GM03348 (cell line): Measurements from ENCODE around the gene SIN3B.
"Not testable (repeated sequence)": the region's sequence is repeated elsewhere in the genome, so short reads cannot be mapped to it uniquely, and the experiment has no call there.

ENCODE experiments used
- DNase-seq: peaks from one replicate; pipeline ENCODE4 v3.0.0; 2012; ENCODE audit warnings: low spot score

Gene SIN3B

DNA sequence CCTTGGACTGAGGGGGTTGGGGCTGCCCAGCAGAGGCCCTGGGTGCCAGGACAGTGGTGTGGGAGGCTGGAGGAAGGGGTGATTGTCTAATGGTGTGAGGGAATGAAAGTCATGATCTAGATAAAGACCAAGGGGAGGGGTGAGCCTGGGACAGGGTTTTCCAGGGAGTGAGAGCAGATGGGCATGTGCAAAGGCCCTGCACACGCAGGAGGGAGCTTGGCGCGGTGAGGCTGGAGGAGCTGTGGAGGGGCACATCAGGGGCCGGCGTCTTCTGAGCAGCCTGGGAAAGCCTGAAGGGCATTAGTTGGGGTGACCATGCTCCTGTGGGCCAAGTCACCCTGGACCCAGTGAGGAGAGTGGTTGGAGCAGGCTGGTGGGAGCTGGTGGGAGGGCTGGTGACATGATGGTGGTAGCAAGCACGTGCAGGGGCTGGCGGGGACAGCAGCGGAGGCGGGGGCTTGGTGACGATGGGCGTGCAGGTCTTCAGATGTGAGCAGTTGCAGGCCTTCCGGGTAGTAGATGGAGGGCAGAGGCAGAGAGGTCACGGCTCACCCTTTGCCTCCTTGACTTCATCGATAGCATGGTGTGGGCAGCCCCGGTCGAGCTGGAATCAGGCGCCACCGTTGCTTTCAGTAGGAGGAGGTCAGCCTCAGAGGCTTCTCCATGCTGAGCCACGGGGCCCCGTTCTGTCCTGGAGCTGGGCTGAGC, 39.4 kb downstream of the SIN3B start:
- DNase-seq: no peak

DNA sequence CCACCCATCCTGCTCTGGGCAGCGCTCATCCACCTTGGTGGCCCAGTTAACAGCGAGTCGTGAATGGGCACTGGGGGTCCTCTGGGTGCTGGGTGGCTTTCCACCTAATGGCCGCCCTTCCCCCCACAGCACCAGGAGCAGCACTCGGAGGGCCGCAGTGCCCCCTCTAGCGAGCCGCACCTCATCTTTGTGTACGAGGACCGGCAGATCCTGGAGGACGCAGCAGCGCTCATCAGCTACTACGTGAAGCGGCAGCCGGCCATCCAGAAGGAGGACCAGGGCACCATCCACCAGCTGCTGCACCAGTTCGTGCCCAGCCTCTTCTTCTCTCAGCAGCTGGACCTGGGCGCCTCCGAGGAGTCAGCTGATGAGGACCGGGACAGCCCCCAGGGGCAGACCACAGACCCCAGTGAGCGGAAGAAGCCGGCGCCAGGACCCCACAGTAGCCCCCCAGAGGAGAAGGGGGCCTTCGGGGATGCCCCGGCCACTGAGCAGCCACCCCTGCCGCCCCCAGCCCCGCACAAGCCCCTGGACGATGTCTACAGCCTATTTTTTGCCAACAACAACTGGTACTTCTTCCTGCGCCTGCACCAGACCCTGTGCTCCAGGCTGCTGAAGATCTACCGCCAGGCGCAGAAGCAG, 40.3 kb downstream of the SIN3B start:
- no peak for DNase-seq

DNA sequence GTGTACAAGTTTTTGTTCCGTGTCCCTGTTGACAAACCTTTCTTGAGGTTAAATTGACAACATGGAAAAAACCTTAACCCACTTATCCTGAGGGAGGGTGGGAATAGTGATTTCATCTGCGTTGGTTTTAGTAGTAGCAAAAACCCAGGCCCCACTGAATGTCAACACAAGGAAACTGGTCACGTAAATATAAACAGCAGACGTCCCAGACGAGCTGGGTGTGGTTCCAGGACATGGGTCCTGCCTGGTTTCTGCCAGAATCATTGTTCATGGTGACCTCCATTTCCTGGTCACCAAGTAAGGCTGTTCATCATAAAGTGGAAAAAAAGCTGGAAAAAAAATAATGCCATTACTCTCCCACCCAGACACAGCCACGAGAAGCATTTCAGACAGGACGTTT, 42.7 kb downstream of the SIN3B start:
- DNase-seq: no peak

DNA sequence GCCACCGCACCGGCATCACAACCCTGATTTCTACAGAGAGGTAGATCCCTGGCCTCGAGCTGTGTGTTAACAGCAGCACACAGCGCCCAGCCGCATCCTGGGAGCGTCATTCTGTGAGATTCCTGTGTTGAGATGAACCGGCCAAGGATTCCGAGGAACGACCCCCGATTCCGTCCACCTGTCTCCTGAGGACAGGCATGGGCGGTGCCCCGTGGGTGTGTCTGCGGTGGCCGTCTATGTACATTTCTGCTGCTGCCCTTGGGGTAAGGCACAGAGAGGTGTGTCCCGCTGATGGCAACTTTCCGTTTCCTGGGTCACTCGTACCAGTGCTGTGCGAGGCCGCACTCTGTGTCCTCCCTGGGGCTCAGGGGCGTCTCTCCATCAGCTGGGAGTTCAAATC, 43.5 kb downstream of the SIN3B start:
- DNase-seq: no peak

DNA sequence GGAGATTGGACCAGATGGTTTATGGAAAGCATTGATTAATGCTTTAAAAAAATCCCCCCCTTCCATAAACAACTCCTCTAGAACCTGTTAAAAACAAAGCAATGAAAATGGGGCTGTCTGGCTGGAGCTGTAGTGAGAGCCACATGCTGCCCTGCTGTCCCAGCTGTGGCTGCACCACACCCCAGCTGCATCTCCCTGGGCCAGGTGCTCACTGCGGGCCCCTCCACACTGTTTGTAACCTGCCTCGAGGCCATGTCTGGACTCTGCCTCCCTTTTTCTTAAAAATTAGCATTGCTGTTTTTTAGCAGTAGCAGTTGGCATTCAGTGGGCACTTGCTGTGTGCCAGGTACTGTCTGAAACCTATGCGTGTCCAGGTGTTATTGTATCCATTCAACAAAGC, 44.4 kb downstream of the SIN3B start:
- no peak for DNase-seq

DNA sequence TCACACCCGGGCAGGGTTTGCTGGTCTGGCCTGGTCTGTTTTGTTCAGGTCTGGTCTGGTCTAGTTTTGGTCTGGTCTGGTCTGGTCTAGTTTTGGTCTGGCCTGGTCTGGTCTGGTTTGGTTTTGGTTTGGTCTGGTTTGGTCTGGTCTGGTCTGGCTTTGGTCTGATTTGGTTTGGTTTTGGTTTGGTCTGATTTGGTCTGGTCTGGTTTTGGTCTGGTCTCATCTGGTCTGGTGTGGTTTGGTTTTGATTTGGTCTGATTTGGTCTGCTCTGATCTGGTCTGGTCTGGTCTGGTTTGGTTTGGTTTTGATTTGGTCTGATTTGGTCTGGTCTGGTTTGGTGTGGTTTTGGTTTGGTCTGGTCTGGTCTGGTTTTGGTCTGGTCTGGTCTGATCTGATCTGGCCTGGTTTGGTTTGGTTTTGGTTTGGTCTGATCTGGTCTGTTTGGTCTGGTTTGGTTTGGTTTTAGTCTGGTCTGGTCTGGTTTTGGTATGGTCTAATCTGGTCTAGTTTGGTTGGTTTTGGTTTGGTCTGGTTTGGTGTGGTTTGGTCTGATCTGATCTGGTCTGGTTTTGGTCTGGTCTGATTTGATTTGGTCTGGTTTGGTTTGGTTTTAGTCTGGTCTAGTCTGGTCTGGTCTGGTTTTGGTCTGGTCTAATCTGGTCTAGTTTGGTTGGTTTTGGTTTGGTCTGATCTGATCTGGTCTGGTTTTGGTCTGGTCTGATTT, 45.2 kb downstream of the SIN3B start:
- DNase-seq: no peak

DNA sequence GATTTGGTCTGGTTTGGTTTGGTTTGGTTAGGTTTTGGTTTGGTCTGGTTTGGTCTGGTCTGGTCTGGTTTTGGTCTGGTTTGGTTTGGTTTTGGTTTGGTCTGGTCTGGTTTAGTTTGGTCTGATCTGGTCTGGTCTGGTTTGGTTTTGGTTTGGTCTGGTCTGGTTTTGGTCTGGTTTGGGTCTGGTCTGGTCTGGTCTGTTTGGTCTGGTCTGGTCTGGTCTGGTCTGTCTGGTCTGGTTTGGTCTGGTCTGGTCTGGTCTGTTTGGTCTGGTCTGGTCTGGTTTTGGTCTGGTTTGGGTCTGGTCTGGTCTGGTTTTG, 45.7 kb downstream of the SIN3B start:
- not testable (repeated sequence) for DNase-seq

DNA sequence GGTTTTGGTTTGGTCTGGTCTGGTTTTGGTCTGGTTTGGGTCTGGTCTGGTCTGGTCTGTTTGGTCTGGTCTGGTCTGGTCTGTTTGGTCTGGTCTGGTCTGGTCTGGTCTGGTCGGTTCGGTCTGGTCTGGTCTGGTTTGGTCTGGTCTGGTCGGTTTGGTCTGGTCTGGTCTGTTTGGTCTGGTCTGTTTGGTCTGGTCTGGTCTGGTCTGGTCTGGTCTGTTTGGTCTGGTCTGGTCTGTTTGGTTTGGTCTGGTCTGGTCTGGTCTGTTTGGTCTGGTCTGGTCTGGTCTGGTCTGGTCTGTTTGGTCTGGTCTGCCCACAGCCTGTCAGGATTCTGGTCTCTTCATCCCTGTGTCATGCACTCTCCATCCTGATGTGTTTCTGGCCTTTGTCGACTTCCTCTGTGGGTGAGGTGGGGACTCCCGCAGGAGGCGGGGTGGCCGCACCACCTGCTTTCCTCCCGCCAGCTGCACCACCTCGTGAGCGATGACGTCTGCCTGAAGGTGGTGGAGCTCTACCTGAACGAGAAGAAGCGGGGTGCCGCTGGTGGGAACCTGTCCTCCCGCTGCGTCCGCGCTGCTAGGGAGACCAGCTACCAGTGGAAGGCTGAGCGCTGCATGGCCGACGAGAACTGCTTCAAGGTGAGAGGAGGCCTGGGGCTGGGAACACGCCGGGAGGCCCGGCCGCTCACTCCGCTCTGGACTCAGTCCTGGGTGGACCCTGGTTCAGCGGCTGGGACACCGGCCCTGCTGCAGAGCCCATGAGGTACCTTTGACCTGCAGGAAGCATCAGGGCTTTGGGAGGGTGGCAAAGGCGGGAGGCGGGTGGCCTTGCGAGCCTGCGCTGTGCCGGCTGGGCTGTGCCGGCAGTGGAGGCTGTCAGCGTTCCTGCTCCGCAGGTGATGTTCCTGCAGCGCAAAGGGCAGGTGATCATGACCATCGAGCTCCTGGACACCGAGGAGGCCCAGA, 46.7 kb downstream of the SIN3B start:
- no peak for DNase-seq

DNA sequence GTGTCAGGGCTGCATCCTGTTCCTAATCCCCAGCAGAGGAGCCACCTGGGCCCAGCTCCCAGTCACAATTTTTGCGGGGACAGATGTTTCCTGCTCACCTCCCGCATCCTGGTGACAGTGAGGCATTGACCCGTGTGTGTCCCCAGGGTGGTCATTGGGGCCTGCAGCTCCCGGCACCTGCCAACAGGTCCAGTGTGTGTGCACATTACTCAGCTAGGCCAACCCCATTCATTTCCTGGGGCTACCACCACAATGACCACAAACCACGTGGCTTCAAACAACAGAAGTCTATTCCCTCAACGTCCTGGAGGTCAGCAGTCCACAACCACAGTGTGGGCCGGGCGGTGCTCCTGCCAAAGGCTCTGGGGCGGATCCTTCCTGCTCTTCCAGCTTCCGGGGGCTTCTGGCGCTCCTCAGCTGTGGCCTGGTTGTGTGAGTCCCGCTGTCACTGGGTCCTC, 47.7 kb downstream of the SIN3B start:
- no peak for DNase-seq

DNA sequence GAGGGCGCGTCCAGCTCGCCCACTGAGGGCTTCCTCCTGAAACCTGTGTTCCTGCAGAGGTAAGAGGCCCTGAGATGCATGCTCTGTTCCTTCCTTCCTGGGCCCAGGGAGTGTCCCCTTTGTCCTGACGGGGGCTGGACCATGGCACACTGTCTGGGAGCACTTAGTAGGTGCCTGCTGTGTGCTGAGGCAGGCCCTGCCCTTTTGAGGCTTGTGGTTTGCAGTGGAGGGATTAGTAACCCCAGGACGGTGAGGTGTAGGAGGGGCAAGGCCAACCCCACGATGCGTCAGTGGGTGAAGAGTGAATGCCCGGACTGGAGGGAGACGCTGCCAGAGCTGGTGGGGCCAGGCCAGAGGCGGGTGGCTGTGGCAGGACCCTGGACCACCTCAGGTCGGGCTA, 48.4 kb downstream of the SIN3B start:
- no peak for DNase-seq

DNA sequence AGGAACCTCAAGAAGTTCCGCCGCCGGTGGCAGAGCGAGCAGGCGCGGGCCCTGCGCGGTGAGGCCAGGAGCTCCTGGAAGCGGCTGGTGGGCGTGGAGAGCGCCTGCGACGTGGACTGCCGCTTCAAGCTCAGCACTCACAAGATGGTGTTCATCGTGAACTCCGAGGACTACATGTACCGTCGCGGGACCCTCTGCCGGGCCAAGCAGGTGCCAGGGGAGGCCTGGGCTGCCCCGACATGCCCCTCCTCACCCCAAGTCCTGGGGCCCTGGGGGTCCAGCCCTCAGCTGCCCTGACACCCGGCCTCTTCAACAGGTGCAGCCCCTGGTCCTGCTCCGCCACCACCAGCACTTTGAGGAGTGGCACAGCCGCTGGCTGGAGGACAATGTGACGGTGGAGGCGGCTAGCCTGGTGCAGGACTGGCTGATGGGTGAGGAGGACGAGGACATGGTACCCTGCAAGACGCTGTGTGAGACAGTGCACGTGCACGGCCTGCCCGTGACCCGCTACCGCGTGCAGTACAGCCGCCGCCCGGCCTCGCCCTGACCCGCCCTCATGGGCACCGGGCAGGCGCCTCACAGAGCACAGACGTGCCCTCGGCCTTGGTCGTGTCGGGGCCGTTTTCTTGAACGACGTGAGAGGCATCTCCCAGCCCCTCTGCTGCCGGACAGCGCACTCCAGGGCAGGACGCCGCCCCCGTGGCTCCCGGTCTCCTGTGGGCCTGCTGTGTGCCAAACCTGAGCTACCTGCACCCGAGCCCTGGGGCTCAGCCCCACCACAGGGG, 49.2 kb downstream of the SIN3B start:
- DNase-seq: no peak

DNA sequence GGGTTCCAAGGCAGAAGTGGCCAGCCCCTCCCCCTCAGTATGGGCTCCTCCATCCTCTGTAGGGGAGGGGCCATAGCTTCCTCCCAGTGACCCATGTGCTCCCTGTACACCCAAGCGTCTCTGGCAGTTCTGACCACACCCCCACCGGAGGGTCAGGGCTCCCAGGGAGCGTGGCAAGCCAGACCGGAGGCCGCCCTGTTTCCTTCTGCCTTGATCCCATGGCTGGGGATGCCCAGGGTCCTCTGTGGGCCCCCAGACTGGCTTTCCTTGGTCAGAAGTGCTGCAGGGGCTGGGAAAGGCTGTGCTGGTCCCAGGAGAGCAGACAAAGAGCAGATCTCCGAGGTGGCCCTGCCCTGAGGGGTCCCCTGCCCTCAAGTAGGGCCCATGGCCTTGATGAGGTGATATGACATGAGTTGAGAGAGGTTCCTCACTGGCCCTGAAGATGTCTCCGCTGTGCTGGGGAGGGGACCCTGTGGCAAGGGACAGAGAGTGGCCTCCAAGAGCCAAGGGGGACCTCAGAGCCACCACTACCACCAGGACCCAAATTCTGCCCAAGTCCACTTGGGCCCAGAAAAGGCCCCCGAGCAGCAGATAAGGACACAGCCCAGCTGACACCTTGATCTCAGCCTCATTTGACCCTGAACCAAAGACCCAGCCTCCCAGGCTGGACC, 51.8 kb downstream of the SIN3B start:
- DNase-seq: no peak

DNA sequence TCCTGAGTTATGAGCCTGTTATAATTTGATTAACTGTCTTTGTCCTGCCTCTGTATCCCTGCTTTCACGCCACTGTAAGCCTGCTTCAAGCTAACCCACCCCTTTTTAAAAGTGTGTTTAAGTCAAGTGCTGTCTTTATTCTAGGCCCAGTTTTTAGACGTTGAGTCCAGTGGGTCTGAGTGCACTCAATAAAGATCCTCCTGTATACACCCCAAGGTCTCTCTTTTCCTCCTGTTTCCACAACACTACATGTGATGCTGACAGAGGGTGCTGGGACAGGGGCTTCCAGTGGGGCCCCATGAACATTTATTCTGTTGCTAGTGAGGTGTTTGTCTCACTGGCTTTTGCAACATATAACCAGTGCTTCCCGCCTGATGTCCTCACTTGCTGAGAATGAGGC, 52.9 kb downstream of the SIN3B start:
- no peak for DNase-seq

DNA sequence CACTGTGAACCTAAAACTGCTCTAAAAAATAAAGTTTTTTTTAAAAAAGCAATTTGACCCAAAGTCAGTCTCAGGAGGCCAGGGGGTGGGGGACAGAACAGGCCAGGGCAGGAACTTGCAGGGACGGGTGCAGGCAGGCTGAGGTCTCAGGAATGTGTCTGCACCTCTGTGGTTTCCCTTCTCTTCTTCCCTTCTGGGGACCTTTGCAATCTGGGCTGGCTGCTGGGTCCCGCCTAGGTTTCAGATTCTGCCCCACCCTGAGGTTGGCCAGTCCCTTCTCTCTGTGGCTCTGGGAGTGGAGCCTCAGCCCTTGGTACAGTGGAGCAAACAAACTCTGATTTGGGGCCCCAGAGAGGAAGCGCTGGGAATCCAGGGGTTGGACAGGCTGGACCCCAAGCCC, 54.3 kb downstream of the SIN3B start:
- DNase-seq: no peak

DNA sequence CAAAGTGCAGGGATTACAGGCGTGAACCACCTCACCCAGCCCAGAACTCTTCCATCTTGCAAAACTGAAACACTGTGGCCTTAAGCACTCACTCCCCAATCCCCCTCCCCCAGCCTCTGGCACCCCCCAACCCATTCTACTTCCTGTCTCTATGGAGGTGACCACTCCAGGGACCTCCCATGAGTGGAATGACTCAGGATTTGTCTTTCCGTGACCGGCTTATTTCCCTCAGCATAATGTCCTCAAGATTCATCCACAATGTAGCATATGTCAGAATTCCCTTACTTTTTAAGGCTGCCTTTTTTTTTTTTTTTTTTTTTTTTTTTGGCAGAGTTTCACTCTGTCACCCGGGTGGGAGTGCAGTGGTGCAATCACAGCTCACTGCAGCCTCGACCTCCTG, 56.0 kb downstream of the SIN3B start:
- no peak for DNase-seq

DNA sequence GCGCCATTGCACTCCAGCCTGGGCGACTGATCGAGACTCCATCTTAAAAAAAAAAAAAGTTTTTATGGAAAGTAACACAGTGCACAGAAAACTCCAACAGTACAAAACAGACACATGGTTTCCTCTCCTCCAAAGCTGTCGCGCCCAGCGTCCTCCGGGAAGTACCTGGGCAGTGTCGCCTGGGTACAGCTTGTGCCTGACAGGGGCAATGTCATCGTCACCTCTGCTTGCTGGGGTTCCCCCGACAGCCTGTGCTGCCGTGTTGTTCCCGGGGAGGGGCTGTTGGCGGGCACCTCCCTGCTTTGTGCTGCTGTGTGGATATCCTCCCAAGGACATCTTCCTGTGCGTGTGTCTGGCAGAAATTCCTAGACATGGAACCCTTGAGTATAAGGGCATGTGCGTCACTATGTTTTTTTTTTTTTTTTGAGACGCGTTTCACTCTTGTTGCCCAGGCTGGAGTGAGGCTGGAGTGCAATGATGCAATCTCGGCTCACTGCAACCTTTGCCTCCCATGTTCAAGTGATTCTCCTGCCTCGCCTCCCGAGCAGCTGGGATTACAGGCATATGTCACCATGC, 57.2 kb downstream of the SIN3B start:
- no peak for DNase-seq

DNA sequence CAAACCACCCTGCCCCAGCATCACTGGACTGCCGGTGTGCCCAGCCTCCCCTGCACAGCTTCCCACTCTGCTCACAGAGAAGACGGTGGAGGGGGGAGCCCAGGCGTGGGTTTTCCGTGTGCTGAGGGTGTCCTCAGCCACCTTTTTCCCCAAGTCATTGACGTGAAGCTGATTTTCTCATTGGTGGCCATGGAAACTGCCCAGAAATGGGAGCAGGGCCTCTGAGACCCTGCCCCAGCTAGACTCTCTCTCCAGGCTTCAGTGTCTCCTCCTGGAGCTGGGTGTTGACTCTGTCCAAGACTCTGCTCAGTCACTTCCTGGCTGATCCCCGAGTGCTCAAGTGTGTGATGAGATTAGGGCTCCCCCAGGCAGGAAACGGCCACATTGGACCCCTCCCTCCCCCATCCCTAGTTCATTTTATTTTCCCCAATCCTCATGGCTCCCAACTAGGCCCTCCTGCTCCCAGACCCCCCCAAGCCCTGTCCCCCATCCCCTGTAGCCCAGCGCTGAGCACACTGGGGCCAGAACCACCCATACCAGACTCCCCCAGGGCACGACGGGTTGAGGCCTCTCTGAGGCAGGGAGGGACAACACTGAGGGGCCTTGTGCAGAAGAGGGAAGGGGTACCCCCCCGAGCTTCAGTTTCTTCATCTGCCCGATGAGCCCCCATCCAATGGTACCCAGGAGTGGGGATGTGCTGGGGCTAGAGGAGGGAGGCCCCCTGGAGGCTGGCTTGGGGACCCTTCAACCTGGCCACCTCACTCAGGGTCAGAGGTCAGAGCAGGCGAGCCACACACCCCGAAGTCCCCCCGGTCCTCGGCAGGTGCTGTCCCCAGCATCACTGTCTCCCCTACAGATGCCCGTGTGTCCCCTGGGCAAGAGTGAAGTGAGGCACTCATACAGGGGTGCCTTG, 58.4 kb downstream of the SIN3B start:
- no peak for DNase-seq

DNA sequence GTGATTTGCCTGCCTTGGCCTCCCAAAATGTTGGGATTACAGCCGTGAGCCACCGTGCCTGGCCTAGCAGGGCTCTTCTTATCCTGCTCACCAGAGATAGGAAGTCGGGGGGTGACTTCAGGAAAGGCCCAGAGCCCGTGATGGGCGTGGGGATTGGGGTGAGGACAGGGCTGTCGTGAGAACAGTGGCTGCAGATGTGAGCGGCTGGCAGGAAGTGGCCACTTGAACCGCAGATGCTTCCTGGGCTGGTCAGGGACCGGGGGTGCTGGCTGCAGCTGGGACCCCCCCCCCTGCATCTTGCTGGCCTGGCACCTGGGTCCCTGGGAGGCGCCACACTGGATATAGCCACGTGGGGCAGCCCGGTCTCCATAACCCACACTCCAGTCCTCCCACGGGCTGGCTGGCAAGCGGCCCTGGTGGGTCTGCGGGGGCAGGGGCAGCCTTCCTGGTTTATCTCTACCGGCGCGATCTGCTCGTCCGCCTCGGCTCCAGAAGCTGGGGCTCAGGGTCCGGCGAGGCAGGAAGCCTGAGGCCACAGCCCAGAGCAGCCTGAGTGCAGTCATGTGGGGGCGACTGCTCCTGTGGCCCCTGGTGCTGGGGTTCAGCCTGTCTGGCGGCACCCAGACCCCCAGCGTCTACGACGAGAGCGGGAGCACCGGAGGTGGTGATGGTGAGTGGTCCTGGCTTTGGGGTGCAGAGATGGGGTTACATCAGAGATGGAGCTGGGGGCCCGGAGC, 59.6 kb downstream of the SIN3B start, which contains the start of gene F2RL3:
TSS of gene F2RL3 (plus strand) at position 371 of the 737 bp plus-strand sequence. CDS start at position 562, 191 bp downstream.
- DNase-seq: peak; percentile 54
